ENCODE measurements around the gene SMS.

The SMS gene

GRCh38 chrX:21985332-21985777 lies 44.8 kb downstream of the SMS start:
- peak; percentile 63 to 77 for DNase-seq

- no peak for DNase-seq
Observed at GRCh38 chrX:21986596-21986995, 46.1 kb downstream of the SMS start.

- DNase-seq: no peak
Observed at GRCh38 chrX:21989384-21989783, 48.9 kb downstream of the SMS start.

- no peak for DNase-seq
Observed at GRCh38 chrX:21990832-21991231, 50.3 kb downstream of the SMS start.

GRCh38 chrX:21991504-21991903 lies 51.0 kb downstream of the SMS start:
- no peak for DNase-seq

GRCh38 chrX:21993265-21993664 lies 52.8 kb downstream of the SMS start:
- no peak for DNase-seq

- no peak for DNase-seq
Observed at GRCh38 chrX:21996872-21997455, 56.5 kb downstream of the SMS start.

- DNase-seq: no peak
Observed at GRCh38 chrX:21998037-21998436, 57.5 kb downstream of the SMS start.

GRCh38 chrX:22004866-22005265 lies 64.4 kb downstream of the SMS start:
- DNase-seq: no peak

GRCh38 chrX:22012051-22012450 lies 71.5 kb downstream of the SMS start:
- no peak for DNase-seq

- no peak for DNase-seq
Observed at GRCh38 chrX:22012931-22013330, 72.4 kb downstream of the SMS start.

- no peak for DNase-seq
Observed at GRCh38 chrX:22015139-22015750, 74.7 kb downstream of the SMS start.

GRCh38 chrX:22021751-22022324 lies 81.3 kb downstream of the SMS start:
- DNase-seq: no peak

- DNase-seq: no peak
Observed at GRCh38 chrX:22024577-22024976, 84.1 kb downstream of the SMS start.

- DNase-seq: no peak
Observed at GRCh38 chrX:22025751-22026150, 85.2 kb downstream of the SMS start.

GRCh38 chrX:22026731-22027130 lies 86.2 kb downstream of the SMS start:
- no peak for DNase-seq

- no peak for DNase-seq
Observed at GRCh38 chrX:22032084-22032483, 91.6 kb downstream of the SMS start, which contains the start of gene PHEX. PHEX (plus strand) TSS chrX:22032325; CDS start chrX:22033006, 681 bp downstream.

GRCh38 chrX:22032506-22032905 lies 92.0 kb downstream of the SMS start:
- DNase-seq: no peak

GRCh38 chrX:22033818-22034217 lies 93.3 kb downstream of the SMS start:
- DNase-seq: no peak

- DNase-seq: no peak
Observed at GRCh38 chrX:22035236-22035635, 94.7 kb downstream of the SMS start.

- DNase-seq: no peak
Observed at GRCh38 chrX:22037225-22037624, 96.7 kb downstream of the SMS start.

GRCh38 chrX:22037911-22038537 lies 97.5 kb downstream of the SMS start:
- no peak for DNase-seq

- DNase-seq: no peak
Observed at GRCh38 chrX:22039541-22039940, 99.0 kb downstream of the SMS start.

GRCh38 chrX:22040184-22040583 lies 99.7 kb downstream of the SMS start:
- DNase-seq: no peak

Measured in NCI-H2081 (cell line).